GM19043 (cell line): Measurements from ENCODE around the gene DEGS2.

Experiments
- ATAC-seq: cut with Tn5 transposase; IDR thresholded peaks from one replicate; pipeline ENCODE4 v1.9.1; 2021; ENCODE audit warnings: low read depth; ENCODE audit not compliant: unreplicated experiment

Gene DEGS2

DNA sequence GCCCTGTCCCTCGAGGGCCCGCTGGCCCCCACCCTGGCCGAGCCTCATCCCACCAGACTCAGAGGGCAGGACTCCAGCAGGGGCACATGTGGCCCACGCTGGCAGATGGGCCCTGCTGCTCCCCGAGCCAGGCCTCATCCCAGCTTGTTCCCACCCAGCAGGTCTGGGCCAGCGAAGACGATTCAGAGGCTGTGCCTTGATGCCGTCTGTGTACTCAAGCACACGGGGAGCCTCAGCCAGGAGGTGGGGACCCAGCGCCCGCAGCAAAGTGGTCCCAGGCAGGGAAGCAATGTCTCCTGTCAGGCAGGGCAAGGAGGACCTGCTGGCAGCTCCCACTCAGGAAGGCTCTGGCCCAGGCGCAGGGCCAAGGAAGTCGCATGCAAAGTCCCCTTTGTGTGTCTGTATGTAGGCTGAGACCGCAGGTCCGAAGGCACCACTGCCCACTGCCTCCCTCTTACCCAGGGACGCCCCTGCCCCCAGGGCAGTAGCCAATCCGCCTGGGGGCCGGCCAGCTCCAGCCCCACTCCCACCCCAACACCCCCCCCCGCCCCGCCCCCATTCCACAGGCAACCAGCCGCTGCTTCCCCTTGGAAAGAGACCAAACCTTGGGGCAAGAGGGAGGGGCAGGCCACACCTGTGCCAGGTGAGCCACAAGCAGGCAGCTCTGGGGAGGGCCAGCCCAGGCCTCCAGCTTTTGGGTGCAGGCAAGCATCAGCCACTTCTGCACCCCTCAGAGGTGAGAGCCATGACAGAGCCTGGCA, 9.4 kb downstream of the DEGS2 start:
- ATAC-seq = no peak

DNA sequence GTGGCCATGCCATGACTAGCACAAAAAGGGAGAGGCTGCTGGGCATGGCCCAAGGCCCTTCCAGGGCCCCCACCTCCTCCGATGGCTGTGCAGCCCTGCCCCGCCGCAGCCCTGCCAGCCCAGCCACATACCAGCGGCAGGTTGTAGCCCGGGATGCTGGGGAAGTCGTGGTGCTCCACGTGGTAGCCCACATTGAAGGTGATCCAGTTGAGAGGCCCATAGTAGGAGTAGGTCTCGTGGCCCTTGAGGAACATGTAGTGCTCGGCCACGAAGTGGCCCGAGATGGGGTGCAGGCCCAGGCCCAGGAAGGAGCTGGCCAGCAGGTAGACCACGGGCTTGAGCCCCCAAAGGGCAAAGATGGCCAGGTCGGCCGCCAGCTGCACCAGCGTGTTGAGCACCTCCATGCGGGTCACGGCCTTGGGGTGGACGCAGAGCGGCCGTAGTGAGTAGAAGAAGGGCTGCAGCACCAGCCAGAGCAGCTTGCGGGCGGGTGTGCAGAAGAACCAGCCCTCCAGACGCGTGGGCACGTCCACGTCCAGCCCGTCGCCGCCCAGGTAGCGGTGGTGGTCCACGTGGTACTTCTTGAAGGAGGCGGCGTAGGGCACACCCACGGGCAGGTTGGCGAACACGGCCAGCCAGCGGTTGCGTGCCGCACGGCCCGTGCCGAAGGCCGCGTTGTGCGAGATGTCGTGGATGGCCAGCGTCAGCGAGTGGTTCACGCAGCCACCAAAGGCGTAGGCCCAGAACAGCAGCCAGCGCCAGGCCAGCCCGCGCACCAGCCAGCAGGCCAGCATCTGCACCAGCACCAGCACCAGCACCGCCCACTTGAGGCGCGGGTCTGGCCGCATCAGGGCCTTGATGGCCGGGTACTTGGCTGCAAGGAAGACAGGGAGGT, 10.4 kb downstream of the DEGS2 start:
- no peak for ATAC-seq

DNA sequence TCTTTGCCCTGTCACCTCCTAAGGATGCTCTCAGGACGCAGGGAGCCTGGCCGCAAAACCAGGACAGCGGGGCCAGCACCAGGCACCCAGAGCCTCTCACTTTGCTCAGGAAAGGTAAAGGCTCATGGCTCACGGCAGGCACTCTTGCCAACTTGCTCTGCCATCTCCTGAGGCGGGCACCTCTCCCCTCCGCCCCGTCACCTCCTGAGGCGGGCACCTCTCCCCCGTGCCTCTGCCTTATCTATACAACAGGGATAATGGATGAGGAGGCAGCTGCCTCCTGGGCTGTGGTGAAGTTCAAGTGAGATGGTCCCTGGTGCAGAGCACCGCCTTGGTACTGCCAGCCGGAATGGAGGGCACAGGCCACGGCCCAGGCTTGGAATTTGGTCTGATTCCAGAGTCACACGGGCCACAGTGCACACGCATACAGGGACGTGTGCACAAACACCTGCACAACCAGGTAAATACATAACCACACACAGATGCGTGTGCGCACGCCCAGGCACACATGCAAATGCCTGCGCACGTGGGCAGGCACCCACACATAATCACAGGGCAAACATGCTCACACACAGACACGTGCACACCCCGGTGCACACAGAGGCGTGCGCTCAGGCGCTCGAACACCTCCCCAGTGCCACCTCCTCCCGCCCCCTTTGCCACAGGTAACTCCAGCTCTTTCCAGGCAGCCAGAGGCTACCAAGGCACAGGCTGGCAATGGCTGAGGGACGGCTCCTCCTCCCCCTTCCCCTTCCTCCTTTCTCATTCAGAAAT, 11.6 kb downstream of the DEGS2 start:
- no peak for ATAC-seq

DNA sequence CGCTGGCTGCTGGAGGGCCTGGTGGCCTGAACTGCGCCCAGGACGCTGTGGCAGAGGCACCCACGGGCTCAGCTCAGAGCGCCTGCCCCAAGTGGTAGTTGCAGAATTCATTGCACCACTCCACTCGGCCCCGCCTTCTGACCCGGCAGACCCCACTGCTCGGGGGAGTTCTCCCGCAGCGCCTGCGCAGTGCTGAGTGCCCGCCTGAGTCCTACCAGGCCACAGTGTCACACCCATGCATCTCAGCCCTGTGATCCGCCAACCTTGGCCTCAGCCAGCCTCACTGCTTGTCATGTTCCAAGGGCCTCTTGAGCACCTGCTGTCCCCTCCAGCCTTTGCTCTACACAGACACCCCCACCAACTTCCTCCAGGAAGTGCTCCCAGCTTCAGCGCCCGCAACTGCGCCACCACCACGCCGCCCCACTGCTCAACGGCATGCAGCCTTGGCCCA, 12.2 kb downstream of the DEGS2 start:
- ATAC-seq = no peak

DNA sequence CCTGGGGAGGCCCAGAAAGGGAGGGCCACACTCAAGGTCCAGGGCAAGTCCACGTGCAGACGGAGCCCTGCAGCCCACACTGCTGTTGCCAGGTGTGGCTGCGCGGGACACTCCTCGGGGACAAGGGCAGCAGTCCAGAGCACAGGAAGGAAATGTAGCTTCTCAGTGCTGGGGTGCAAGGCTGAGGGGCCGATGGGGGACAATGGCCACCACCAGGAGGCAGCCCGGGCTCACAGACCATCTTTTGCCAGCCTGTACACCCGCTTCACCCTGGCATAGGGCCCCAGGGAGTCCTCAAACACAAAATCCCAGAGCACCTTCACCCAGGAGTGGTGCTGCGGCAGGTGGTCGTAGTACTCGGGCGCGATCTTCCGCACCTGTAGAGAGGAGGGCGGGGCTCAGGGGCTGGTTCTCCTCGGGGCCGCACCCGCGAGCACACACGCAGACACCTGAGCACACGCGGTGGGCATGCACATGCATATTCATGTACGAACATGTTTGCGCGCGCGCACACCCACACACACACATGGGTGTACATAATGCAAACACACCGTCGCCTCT, 12.8 kb downstream of the DEGS2 start:
- no peak for ATAC-seq

DNA sequence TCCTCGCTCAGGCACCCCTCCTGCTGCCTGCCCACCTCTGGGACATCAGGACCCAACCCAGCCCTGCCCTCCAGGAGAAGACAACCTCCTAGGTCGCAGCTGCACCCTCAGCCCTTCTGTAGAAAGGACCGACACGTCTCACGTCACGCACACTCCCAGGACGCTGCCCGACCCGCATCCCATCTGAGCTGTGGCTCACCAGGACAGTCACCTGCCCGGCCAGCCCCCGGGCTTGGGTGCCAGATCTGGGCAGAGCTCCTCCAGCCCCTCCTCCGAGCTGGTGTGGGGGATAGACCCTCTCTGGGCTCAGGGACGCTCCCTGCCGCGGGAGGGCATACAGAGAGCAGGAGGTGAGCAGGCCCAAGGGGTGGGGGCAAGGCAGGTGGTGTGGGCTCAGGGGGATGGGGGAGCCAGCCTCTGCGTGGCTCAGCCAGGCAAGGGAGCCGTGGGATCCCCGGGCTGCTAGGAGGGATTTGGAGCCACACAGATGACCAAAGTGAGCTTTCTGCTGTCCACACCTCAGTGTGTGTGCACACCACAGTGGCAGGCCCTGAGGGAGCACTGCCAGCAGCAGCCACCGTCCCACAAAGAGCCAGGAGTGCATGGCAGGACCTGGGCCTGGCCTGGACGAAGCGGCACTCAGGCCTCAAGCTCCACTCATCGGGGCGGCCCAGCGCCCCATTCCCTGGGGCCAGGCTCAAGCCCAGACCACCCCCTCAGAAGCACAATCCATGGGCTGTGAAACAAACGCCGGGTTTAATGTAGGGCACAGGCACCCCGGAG, 13.6 kb downstream of the DEGS2 start:
- ATAC-seq = no peak

DNA sequence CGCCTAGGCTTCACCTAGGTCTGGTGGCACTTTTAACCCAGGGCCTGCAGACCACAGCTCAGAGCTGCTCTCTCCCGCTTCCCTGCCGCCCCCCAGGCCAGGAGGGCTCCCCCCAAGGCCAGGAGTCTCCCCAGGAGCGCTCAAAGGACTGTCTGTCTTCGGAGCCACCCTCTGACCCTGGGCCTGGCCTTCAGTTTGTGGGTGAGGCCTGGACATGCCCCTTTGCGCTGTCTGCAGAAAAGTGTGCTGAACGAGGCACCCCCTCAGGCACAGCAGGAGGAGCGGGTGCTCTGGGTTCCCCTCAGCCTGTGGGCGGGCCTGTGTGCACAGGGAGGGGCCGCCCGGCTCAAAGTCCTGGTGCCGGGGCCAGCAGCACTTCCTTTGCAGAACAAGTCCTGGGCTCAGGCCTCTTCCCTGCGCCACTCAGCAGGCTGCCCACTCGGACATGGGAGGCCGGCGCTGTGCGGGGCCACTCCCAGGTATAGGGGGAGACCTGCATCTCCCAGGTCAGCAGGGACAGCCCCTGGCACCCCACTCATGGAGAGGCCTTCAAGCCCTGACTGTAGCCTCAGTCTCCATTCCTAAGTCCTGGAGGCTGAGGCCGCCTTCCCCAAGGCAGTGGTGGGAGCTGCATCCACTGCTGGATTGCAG, 14.3 kb downstream of the DEGS2 start:
- ATAC-seq = no peak

DNA sequence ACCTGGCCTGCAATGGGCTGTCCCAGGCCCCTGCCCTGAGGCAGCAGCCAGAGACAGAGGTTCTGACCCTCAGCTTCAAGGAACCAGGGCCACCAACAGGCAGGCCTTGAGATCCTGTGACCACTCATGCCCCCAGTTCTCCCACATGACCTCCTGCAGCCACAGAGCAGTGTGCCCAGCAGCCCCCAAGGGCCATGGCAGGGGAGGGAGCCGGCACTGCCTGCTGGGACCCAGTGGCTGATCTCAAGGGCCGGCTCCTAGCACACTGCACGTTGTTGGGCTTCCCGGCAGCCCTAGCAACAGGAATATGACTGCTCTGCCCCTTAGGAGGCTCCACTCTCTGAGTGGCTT, 14.8 kb downstream of the DEGS2 start:
- ATAC-seq = no peak

DNA sequence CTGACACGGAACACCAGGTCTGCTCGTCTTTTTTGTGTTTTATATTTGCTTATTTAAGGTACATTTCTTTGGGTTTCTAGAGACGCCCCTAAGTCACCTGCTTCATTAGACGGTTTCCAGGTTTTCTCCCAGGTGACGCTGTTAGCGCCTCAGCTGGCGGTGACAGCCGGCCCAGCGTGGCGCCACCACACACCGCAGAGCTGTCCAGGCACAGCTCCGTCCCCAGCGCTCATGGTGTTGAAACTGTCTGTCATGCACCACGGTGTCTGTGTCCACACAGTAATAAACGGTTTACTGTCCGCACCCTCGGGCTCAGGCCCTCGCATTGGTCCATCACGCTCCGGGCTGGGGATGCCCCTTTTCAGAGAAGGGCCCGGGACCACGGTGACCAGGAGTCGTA, 15.5 kb downstream of the DEGS2 start:
- no peak for ATAC-seq

DNA sequence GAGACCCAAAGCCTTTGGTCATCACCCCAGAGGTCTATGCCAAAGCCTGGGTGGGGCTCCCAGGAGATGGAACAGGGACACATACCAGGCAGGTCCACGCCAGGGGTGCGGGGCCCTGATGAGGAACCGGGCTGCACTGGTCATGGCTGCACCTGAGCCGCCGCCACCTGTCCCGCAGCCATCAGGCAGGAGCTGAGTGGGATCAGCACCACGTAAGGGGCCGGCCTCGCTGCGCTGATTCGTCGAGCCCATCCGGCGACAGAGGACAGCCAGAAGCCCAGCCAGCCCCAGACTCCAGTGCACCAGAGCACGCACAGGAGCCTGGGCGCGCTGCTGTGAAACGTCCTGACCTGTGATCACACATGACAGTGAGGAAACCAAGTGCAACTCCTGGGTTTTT, 15.9 kb downstream of the DEGS2 start:
- no peak for ATAC-seq

DNA sequence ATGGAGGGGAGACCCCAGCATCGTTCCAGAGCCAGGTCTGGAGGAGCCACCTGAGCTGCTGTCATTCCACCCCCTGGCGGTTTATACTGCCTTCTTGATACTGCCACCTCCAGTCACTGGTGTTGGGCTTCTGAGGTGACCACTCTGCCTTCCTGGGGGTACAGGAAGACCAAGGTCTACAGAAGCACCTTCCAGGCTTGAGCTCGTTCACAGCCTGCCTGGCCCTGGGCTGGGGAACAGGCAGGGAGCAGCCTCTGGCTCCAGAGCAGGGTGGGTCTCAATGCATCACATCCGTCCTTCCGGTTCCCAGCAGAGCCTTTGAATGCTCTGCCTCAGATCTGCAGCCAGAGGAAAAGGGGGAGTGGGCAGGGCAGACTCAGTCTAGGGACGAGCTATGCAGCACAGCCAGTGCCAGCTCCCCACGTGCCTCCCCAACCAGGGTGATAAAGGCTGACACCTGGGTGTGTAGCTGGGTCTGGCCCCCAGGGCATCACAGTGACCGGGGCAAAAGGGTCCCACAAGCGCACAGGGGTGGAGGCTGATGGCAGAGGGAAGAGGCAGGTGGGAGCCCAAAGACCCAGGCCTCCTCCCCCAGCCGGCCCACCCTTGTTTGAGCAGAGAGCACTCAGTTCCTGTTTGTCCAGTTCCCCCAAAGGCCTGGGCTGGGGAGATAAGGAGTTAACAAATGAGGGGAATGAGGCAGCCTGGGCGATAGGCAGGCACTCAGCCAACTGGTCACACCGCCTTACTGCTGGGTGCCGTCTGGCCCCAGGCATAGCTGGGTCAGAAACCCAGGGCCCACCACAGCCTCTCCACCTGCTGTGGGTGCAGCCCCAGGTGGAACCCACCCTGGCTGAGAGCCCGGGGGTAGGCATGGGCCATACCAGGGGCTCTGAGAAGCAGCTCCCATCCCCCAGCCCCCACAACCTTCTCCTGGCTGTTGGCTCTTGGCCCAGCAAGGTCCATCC, 17.1 kb downstream of the DEGS2 start:
- no peak for ATAC-seq

DNA sequence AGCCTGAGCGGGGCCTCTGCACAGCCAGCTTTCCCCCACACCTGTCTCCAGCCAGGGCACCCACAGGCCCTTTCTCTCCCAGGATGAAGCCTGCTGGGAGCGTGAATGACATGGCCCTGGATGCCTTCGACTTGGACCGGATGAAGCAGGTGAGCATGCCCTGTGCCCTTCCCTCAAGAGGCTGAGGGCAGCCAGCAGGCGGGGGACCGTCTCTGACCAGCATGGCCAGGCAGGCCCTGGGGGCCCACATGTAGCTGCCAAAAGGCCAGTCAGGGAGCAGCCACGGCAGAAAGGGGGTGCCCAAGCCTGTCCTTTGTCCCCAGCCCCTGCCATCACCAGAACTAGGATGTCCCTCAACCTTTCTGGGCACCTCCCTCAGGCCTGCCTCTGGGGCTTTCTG, 18.3 kb downstream of the DEGS2 start:
- no peak for ATAC-seq

DNA sequence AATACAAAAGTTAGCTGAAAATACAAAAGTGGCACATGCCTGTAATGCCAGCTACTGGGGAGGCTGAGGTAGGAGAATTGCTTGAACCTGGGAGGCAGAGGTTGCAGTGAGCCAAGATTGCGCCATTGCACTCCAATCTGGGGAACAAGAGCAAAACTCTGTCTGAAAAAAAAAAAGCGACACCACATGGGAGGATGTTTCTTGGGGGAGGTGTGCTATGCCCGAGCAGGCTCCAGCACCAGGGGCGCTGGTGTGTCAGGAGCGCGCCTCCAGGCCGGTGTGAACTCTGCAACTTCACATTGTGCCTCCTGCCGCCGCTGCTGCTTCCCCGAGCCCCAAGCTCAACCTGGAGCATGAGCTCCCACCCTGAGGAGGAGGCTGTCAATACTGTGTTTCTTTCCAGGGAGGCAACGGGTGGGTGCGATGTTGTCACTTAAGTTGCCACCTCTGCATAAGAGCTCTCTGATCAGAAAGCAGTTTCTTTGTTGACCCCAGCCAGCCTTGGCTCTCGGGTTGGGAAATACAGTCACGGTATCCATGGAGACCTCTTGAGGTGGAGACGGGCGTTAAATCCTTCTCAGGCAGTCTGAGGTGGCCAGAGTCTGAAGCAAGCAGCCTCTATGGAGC, 18.9 kb downstream of the DEGS2 start:
- no peak for ATAC-seq

DNA sequence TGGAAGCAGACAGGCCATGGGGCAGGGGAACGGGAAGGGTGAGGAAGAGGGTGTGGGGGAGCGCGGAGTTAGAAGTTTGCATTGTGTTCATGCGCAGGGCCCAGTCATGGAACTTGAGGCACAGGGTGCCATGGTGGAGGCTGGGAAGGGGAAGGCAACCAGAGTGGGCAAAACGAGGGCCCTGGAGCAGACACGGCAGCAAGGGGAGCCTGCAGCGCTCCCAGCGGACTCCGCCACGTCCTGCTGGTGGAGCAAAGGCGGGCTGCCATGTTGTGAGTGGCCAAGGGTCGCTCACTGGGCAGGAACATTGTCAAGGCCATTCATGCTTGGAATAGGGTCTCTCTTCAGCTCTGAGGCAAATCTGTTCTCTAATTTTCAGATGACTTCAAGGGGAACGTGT, 20.5 kb downstream of the DEGS2 start:
- ATAC-seq = no peak

DNA sequence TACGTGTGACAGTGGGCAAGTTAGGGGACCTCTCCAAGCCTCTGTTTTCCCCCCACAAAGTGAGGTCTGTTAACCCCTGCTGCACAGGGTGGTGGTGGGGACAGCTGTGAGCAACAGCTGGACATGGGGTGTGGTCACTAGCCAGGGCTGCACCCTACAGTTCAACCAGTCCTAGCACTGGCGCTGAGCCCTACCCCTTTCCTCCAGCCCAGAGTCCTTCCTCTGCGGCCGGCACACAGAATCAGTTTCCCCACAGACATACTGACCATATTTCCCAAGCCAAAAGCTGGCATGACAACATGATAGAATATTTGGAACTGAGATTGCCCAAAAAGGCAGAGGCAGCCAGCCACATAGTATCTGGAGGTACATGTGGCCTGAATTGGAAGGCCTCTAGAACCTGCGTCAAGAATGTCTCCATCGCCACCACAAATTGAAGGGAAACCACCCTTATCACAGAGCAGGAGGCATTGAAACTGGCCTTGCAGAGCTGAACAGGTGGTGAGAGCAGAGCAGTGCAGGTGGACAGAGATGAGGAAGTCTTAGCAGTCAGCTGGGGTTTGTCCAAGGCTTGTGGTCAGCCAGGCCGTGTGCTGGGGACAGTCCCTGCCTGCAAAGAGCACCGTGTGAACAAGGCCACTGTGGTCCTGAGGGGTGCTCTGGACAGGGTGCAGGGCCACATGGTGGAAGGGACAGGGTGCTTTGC, 21.2 kb downstream of the DEGS2 start:
- ATAC-seq = no peak

DNA sequence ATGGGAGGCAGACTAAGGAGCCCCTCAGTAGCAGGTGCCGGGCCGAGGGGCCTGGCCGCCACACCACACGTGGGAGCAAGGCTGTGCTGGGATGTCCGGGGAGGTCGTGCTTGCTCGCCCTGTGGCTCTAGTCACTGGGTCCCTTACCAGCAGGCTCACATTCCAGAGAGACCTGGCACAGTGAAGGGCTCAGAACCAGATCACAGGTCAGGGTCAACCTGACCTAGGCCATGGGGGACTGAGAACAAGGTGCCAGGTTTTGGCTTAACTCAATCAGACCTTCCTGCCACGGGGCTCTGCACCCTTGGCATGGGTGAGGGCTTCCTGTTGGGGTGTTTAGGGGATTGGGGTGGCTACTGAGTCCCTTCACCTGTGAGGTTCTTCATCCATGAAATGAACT, 22.3 kb downstream of the DEGS2 start:
- no peak for ATAC-seq

DNA sequence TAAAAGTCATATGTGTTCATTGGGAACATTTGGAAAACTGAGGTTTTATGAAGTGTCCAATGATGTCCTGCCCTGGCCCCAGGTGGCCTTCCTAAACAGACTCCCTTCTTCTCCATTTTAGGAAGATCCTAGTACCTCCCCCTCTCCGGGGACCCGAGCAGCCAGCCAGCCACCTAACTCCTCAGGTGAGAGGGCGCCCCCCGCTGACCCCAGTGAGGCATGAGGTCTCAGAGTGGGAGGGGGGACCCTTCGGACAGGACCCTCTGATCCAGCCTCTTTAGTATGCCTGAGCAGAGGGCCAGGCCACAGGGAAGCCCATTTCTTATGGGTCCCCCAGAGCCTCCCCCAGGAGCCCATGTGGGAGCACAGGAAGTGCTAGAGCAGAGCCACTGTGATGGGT, 23.7 kb downstream of the DEGS2 start:
- ATAC-seq = no peak
